Loucy (cell line): ENCODE results near the gene NDE1.

ENCODE experiments used
- EZH2phosphoT487 ChIP-seq: fragments of 200-600 bp; IDR thresholded peaks from 2 replicates; pipeline ENCODE4 v1.6.1; 2018; ENCODE audit warnings: antibody characterized with exemption, mild to moderate bottlenecking, moderate library complexity, borderline replicate concordance
- TF ChIP-seq, protein P1 (sequence below): fragments of 200-600 bp; sonication (generic); conservative IDR thresholded peaks from 2 replicates; pipeline ENCODE4 v1.5.1; 2014; ENCODE audit warnings: mild to moderate bottlenecking, antibody characterized with exemption, low read length

DNA sequence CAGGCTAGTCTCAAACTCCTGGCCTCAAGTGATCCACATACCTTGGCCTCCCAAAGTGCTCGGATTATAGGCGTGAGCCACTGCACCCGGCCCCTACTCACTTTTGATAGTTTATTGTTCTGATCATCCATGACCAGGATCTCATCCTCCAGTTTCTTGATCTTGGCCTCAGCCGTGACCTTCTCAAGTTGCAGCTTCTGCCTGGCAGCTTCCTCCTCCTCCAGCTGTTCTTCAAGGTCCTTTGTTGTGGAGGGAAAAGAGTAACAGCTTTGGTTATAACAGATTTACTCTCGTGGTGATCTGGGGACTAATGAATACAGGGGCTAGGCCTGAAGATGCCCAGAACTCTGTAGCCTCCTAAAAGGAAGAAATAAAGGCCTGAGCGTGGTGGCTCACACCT lies 89.9 kb downstream of the NDE1 start:
- TF ChIP-seq, protein P1, sequence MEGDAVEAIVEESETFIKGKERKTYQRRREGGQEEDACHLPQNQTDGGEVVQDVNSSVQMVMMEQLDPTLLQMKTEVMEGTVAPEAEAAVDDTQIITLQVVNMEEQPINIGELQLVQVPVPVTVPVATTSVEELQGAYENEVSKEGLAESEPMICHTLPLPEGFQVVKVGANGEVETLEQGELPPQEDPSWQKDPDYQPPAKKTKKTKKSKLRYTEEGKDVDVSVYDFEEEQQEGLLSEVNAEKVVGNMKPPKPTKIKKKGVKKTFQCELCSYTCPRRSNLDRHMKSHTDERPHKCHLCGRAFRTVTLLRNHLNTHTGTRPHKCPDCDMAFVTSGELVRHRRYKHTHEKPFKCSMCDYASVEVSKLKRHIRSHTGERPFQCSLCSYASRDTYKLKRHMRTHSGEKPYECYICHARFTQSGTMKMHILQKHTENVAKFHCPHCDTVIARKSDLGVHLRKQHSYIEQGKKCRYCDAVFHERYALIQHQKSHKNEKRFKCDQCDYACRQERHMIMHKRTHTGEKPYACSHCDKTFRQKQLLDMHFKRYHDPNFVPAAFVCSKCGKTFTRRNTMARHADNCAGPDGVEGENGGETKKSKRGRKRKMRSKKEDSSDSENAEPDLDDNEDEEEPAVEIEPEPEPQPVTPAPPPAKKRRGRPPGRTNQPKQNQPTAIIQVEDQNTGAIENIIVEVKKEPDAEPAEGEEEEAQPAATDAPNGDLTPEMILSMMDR, result no peak
- TF ChIP-seq EZH2phosphoT487, result no peak
